HepG2 (cell line): Measurements from ENCODE around the gene CACNB4. TPM values are rescaled to one million over a fixed set of nuclear protein-coding genes. Genes with fewer than 3 reads are reported as not detected.
A peak's percentile ranks its signal among the peaks of the same experiment; 100 is the strongest.

ENCODE experiments used
- CREB1 ChIP-seq, 2 experiments: fragments of 450-650 bp in 1 of 2; IDR thresholded peaks; 2 replicates each; pipeline ENCODE4 v1.6.1; 2016 to 2017; ENCODE audit warnings: control low read depth in 1 of 2, mild to moderate bottlenecking in 1 of 2, missing compliant biosample characterization in 1 of 2, missing genetic modification characterization in 1 of 2
- CSRNP1 ChIP-seq: sonication (generic); formaldehyde crosslinking; IDR thresholded peaks from 2 replicates; pipeline ENCODE4 v1.8.1; 2023; ENCODE audit warnings: mild to moderate bottlenecking, missing genetic modification reagents
- EEA1 ChIP-seq: sonication (generic); formaldehyde crosslinking; IDR thresholded peaks from 2 replicates; pipeline ENCODE4 v1.5.1; 2020; ENCODE audit warnings: mild to moderate bottlenecking, missing genetic modification reagents, borderline replicate concordance
- HOXA3 ChIP-seq: sonication (generic); formaldehyde crosslinking; IDR thresholded peaks from 2 replicates; pipeline ENCODE4 v1.5.0; 2020; ENCODE audit warnings: missing genetic modification reagents
- JUNB ChIP-seq: sonication (generic); formaldehyde crosslinking; IDR thresholded peaks from 2 replicates; pipeline ENCODE4 v1.8.0; 2022; ENCODE audit warnings: missing genetic modification reagents, mild to moderate bottlenecking, borderline replicate concordance
- KLF12 ChIP-seq: sonication (generic); formaldehyde crosslinking; IDR thresholded peaks from 2 replicates; pipeline ENCODE4 v1.4.0; 2020; ENCODE audit warnings: missing genetic modification reagents, borderline replicate concordance
- KLF15 ChIP-seq: sonication (generic); formaldehyde crosslinking; IDR thresholded peaks from 2 replicates; pipeline ENCODE4 v1.8.1; 2023; ENCODE audit warnings: borderline replicate concordance, mild to moderate bottlenecking, inconsistent platforms, missing genetic modification reagents, mixed read lengths
- MTA1 ChIP-seq: sonication (generic); formaldehyde crosslinking; IDR thresholded peaks from 2 replicates; pipeline ENCODE4 v1.4.0; 2020; ENCODE audit warnings: missing genetic modification reagents, mild to moderate bottlenecking, borderline replicate concordance
- RARA ChIP-seq: IDR thresholded peaks from 2 replicates; pipeline ENCODE4 v1.6.1; 2016; ENCODE audit warnings: missing genetic modification reagents, missing compliant biosample characterization
- RNF2 ChIP-seq: fragments of 450-650 bp; conservative IDR thresholded peaks from 2 replicates; pipeline ENCODE4 v1.6.1; 2016; ENCODE audit warnings: low read depth
- SIX1 ChIP-seq: sonication (generic); formaldehyde crosslinking; IDR thresholded peaks from 2 replicates; pipeline ENCODE4 v1.4.0; 2020; ENCODE audit warnings: missing genetic modification reagents, borderline replicate concordance
- SP2 ChIP-seq: sonication (generic); formaldehyde crosslinking; IDR thresholded peaks from 2 replicates; pipeline ENCODE4 v1.5.1; 2020; ENCODE audit warnings: mild to moderate bottlenecking, missing genetic modification reagents
- ZNF24 ChIP-seq: fragments of 450-650 bp; IDR thresholded peaks from 2 replicates; pipeline ENCODE4 v1.6.1; 2017; ENCODE audit warnings: antibody characterized with exemption, mild to moderate bottlenecking
- ZNF678 ChIP-seq: sonication (generic); formaldehyde crosslinking; IDR thresholded peaks from 2 replicates; pipeline ENCODE4 v1.4.0; 2020; ENCODE audit warnings: mild to moderate bottlenecking, missing genetic modification reagents
- ZNF703 ChIP-seq: sonication (generic); formaldehyde crosslinking; IDR thresholded peaks from 2 replicates; pipeline ENCODE4 v1.5.1; 2020; ENCODE audit warnings: missing genetic modification reagents, mild to moderate bottlenecking, moderate library complexity, borderline replicate concordance
- ZNF782 ChIP-seq: sonication (generic); formaldehyde crosslinking; IDR thresholded peaks from 2 replicates; pipeline ENCODE4 v1.4.0; 2020; ENCODE audit warnings: missing genetic modification reagents, mild to moderate bottlenecking, borderline replicate concordance
- ZSCAN22 ChIP-seq: sonication (generic); formaldehyde crosslinking; IDR thresholded peaks from 2 replicates; pipeline ENCODE4 v1.4.0; 2020; ENCODE audit warnings: mild to moderate bottlenecking, missing genetic modification reagents
- polyA plus RNA-seq, 8 experiments: library from polyadenylated mRNA; depleted of rRNA in 3 of 8; stranded (reverse) in 7 of 8; unstranded in 1 of 8; fragments of >200 nt; fragmentation: Illumina TruSeq in 4 of 8; extraction: Trizol in 4 of 8; gene quantifications; 2 replicates each; pipeline versions ENCODE4 v1.2.1 to v1.2.3, GENCODE V29; 2011 to 2016; ENCODE audit warnings: low read depth in 4 of 8, missing spikeins in 1 of 8, mixed read lengths in 1 of 8; ENCODE audit not compliant: insufficient read depth in 1 of 8
- total RNA-seq, 5 experiments: library from RNA; depleted of rRNA; stranded (reverse); fragments of >200 nt; fragmentation: Illumina TruSeq; extraction: Trizol; gene quantifications; 2 replicates each; pipeline ENCODE4 v1.2.3, GENCODE V29; 2016; ENCODE audit warnings: low read depth in 1 of 5
- TF ChIP-seq, protein P1 (sequence below): sonication (generic); formaldehyde crosslinking; IDR thresholded peaks from 2 replicates; pipeline ENCODE4 v1.5.1; 2020; ENCODE audit warnings: mild to moderate bottlenecking, moderate library complexity, missing genetic modification reagents
- TF ChIP-seq, protein P2 (sequence below): sonication (generic); formaldehyde crosslinking; conservative IDR thresholded peaks from 2 replicates; pipeline ENCODE4 v1.4.0; 2020; ENCODE audit warnings: mild to moderate bottlenecking, missing genetic modification reagents, moderate library complexity
- TF ChIP-seq, protein P3 (sequence below): sonication (generic); formaldehyde crosslinking; IDR thresholded peaks from 2 replicates; pipeline ENCODE4 v1.4.0; 2020; ENCODE audit warnings: mild to moderate bottlenecking, missing genetic modification reagents
- TF ChIP-seq, protein P4 (sequence below): sonication (generic); formaldehyde crosslinking; IDR thresholded peaks from 2 replicates; pipeline ENCODE4 v1.8.0; 2022; ENCODE audit warnings: mild to moderate bottlenecking, missing genetic modification reagents; ENCODE audit not compliant: insufficient replicate concordance

The CACNB4 gene
- total and polyA plus RNA-seq, 2 of the 13 experiments (the other 11 are each of a cell fraction or from before 2014, with no cell fraction given), result 5.1 to 14.3 TPM

- TF ChIP-seq CREB1 (IDR thresholded peaks at IDR 0.05) (no peak), CREB1 (CRISPR knock-in tag; IDR thresholded peaks at IDR 0.05) (no peak), SP2 (CRISPR knock-in tag) (0 out of 2 replicates have a peak, but pooled peaks have one; percentile 28), RARA (CRISPR knock-in tag) (no peak), ZSCAN22 (CRISPR knock-in tag) (no peak), KLF12 (CRISPR knock-in tag) (no peak), HOXA3 (no peak; the same call in 1 of the 2 replicates), EEA1 (CRISPR knock-in tag) (0 out of 2 replicates have a peak, but pooled peaks have one; percentile 18), ZNF782 (no peak), KLF15 (no peak), ZNF24 (no peak), JUNB (CRISPR knock-in tag) (no peak), ZNF678 (peak; percentile 66; the same call in 1 of the 2 replicates), RNF2 (no peak), SIX1 (CRISPR knock-in tag) (no peak), CSRNP1 (no peak), MTA1 (no peak), ZNF703 (peak; percentile 55; the same call in 1 of the 2 replicates)
- TF ChIP-seq, protein P1, sequence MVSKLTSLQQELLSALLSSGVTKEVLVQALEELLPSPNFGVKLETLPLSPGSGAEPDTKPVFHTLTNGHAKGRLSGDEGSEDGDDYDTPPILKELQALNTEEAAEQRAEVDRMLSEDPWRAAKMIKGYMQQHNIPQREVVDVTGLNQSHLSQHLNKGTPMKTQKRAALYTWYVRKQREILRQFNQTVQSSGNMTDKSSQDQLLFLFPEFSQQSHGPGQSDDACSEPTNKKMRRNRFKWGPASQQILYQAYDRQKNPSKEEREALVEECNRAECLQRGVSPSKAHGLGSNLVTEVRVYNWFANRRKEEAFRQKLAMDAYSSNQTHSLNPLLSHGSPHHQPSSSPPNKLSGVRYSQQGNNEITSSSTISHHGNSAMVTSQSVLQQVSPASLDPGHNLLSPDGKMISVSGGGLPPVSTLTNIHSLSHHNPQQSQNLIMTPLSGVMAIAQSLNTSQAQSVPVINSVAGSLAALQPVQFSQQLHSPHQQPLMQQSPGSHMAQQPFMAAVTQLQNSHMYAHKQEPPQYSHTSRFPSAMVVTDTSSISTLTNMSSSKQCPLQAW (CRISPR knock-in tag), result peak; percentile 55; the same call in 1 of the 2 replicates
- TF ChIP-seq, protein P2, sequence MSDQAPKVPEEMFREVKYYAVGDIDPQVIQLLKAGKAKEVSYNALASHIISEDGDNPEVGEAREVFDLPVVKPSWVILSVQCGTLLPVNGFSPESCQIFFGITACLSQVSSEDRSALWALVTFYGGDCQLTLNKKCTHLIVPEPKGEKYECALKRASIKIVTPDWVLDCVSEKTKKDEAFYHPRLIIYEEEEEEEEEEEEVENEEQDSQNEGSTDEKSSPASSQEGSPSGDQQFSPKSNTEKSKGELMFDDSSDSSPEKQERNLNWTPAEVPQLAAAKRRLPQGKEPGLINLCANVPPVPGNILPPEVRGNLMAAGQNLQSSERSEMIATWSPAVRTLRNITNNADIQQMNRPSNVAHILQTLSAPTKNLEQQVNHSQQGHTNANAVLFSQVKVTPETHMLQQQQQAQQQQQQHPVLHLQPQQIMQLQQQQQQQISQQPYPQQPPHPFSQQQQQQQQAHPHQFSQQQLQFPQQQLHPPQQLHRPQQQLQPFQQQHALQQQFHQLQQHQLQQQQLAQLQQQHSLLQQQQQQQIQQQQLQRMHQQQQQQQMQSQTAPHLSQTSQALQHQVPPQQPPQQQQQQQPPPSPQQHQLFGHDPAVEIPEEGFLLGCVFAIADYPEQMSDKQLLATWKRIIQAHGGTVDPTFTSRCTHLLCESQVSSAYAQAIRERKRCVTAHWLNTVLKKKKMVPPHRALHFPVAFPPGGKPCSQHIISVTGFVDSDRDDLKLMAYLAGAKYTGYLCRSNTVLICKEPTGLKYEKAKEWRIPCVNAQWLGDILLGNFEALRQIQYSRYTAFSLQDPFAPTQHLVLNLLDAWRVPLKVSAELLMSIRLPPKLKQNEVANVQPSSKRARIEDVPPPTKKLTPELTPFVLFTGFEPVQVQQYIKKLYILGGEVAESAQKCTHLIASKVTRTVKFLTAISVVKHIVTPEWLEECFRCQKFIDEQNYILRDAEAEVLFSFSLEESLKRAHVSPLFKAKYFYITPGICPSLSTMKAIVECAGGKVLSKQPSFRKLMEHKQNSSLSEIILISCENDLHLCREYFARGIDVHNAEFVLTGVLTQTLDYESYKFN (CRISPR knock-in tag), result no peak
- TF ChIP-seq, protein P3, sequence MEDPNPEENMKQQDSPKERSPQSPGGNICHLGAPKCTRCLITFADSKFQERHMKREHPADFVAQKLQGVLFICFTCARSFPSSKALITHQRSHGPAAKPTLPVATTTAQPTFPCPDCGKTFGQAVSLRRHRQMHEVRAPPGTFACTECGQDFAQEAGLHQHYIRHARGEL (CRISPR knock-in tag), result no peak
- TF ChIP-seq, protein P4, sequence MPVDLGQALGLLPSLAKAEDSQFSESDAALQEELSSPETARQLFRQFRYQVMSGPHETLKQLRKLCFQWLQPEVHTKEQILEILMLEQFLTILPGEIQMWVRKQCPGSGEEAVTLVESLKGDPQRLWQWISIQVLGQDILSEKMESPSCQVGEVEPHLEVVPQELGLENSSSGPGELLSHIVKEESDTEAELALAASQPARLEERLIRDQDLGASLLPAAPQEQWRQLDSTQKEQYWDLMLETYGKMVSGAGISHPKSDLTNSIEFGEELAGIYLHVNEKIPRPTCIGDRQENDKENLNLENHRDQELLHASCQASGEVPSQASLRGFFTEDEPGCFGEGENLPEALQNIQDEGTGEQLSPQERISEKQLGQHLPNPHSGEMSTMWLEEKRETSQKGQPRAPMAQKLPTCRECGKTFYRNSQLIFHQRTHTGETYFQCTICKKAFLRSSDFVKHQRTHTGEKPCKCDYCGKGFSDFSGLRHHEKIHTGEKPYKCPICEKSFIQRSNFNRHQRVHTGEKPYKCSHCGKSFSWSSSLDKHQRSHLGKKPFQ (CRISPR knock-in tag), result peak; percentile 69
Measured at GRCh38 chr2:151827564-151828142, 271.2 kb downstream of the CACNB4 start (continued).
